GM18517 (cell line): ENCODE measurements around the gene ANKMY1.

ENCODE experiments used
- ATAC-seq: cut with Tn5 transposase; IDR thresholded peaks from one replicate; pipeline ENCODE4 v1.9.1; 2021; ENCODE audit warnings: mild to moderate bottlenecking, moderate library complexity; ENCODE audit not compliant: unreplicated experiment

Gene ANKMY1

DNA sequence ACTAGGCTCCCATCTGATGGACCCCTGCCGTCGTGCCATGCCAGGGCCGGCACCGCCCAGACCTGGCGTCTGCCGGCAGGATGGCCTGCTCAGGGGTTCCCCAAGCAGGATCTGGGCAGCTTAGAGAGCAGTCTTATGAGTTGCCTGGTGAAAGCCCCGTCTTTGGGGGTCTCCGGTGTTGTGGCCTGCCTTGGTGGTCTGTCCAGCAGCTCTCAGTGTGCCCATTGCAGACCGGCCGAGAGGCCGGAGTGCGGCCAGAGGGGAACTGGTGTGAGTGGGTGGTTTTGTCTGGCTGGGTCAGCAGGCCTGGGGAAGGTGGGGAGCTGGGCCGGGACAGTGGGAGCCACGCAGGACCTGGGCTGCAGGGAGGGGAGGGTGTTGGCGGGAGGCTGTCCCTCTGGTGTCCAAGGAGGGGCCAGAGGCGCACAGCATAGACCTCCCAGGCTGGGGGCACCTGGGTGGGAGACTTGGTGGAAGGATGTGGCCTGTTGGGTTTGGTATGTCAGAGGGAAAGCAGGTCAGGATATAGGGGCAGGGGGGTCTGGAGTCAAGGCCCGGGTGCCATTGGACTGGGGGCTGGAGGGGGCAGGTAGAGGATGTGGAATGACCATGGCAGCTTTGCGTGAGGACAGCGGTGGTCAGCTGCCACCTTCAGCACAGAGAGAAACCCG is 105.9 kb downstream of the ANKMY1 start:
- ATAC-seq = no peak

DNA sequence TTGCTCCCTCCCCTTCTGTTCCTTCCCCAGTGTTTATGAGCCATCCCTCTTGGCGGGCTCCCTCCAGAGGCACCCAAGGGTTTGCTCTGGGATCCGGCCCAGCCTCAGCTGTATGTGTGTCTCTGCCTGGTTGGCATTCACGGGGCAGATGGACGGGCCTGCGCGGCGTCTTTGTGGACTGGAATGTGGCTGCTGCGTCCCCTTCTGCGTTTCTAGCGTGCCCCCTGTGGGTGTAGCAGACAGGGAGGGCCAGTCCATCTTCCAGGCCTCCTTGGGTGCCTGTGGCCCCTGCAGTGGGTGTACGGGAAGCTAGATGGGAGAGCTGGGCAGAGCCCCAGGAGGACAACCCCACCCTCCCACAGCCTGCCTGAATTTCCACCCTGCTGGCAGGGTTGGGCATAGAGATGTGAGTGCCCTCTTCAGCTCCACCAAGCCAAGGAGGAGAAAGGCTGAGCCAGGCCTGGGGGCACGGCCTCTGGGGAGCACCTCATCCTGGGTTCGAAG is 106.6 kb downstream of the ANKMY1 start:
- no peak for ATAC-seq

DNA sequence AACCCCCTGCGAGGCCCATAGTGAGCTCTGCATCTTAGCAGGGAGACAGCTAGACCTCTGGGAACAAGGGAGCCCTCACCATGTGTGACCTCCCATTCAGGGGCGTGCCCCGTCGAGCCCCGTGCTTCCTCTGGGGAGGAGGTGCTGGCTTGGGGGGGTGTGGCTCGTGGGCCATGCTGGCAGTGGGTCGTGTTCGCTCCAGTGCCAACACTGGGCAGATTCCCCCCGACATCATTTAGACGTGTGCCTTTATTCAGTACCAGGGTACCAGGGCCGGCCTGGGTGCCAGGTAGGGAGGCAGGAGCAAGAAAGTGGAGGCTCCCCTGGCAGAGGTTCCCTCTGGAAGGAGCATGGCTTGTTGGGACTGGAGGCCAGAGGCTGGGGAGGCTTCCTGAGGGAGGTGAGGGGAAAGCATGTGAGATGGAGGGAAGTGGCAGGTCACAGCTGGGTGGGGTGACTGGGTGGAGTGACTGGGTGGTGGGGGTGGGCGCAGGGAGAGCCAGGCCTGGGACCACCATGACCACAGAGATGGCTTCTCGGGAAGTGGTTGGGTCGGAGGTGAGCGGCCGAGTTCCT is 107.2 kb downstream of the ANKMY1 start:
- ATAC-seq = no peak

DNA sequence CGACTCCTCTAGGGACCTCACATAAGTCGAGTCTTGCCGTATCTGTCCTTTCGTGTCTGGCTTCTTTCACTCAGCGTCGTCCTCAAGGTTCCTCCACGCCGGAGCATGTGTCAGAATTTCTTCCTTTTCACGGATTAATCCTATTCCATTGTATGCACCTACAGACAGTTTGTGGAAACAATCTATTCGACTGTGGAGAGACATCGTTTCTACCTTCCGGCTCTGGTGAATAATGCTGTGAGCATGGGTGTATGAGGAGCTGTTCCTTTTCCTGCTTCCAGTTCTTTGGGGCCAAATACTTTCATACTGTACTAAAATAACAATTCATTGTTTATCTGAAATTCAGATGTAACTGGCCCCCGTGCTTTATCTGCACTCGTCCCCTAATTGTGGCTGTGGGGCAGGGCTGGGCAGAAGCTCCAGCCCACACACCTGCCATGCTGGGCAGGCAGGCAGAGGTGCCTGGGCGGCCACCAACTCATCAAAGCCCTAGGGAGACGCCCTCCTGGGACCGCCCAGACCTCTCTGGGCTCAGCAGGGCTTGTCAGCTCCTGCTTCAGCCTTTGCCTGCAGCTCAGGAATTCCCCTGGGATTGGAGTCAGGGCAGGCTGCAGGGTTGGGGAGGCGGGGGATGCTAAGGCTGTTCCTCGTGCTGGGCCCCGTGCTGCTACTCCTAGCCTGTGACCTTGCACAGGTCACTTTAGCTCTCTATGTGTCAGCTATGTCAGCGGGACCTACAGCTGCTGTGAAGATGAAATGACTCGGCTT is 107.8 kb downstream of the ANKMY1 start:
- ATAC-seq = no peak

DNA sequence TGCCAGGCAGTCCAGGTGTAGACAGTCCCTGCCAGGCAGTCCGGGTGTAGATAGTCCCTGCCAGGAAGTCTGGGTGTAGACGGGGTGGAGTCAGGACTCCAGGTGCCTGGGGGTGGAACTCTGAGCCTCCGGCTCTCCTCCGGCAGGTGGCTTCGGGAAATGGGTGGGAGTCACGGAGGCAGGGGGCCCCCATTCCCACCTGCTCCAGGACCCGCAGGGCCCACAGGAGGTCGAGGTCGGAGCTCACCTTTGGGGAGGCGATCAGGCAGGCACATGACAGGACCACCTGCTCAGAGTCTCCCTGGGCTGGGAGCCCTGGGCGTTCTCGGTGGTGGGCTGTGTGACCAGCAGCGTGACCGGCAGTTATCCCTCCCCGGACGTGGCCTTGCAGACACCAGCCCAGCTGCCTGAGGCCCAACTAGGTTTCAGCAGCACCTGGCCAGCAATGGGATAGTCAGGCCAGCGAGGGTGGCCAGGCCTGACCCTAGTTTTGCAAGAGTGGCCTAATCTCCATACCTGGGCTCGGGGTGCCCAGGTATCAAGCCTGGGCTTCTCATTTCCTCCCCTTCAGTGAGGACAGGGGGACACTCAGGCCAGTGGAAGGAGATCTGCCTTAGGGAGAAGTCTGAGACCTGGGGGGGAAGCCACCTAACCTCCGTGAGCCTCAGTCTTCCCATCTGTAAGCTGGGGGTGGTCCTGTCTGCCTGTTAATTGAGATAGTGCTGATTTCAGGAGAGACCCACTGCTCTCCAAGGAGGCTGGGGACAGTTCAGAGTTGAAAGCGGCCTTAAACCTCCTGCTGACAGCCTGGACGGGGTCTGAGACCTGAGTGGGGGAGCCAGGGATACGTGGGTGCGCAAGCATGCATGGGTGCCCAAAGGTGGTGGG is 109.2 kb downstream of the ANKMY1 start:
- ATAC-seq = no peak

DNA sequence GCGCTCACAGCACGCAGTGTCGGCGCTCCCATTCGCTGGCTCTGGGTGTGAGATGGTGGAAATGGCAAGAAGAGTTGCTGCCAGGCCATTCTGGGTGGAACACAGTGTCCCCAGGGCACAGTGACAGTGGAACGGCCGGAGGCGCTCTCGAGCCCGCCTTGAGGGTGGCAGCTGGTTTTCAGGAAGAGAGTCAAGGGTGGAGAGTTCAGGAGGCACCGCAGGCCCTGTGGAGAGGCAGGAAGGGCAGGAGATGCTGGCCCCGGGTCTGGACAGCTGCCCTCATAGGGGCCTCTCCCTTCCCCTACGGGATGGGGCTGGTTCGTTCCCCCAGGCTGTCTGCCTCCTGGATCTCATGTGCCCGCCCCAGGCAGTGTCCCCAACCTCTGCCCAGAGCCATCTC is 109.9 kb downstream of the ANKMY1 start:
- ATAC-seq = no peak

DNA sequence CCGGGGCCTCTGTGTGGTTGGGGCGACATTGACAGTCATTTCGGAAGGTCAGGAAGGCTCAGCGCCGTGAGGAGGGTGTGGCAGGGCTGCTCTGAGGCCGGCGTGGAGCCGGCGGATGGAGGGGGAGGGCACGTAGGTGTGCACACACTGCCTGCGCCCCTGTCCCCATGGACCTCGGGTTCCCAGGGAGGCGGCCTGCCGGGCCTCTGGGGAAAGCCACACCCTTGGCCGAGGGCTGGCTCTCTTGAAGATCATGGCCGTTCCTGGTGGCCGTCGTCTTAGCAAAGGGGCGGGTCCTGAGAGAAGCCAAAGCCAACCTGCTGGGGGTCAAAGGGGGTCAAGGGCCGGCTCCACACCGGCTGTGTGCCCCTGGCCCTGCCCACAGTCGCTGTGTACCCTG is 110.5 kb downstream of the ANKMY1 start:
- no peak for ATAC-seq

DNA sequence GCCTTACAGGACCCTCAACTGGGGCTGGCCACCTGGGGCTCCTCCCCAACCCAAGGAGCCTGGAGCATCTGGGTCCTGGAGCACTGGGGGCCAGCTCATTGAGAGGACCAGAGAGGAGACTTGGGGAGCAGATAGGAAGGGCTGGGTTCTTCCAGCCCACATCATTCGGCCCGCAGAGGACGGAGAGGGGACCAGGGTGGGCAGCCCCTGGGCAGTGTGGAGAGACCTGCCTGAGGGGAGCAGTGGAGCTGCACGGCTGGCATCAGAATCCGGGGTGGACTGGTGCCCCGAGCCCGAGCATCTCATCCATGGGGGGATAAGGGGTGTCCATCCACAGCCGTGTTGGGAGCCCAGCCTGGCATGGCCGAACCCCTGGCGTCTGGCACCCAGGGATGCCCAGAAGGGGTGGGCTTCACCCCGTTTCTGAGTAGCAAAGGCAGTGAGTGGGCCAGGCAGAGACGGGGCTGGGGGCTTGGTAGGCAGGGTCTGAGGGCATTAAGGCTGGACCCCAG is 111.1 kb downstream of the ANKMY1 start:
- no peak for ATAC-seq

DNA sequence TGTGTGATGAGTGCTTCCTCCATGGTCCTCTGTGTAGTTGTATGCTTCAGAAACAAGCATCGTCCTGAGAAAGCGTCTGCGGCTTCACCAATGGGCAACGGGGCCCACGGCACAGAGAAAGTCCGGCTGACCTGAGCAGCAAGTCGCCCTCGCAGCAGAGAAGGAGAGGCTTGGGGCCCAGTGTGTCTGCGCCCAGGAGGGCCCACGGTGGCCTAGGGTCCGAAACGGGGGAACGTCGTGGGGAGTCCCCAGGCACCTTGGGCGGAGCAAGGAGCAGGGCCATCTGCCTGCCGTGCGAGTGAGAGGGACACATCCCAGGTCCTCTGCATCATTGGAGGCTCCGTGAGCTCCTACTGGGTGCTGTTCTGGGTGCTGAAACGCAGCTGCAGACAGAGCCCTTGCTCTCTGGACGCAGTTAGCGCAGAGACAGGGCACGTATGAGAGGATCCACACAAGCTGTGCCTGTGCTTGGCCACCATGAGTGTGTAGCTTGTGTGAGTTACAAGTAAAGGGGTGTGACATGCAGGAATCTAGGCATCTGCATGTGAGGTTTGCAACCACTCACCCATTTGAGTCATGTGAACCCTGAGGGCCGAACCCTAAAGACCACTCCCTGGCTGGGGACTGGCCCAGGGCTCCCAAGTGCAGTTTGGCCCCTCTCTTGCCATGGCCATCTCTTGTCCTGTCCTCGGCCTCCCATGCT is 111.7 kb downstream of the ANKMY1 start:
- no peak for ATAC-seq

DNA sequence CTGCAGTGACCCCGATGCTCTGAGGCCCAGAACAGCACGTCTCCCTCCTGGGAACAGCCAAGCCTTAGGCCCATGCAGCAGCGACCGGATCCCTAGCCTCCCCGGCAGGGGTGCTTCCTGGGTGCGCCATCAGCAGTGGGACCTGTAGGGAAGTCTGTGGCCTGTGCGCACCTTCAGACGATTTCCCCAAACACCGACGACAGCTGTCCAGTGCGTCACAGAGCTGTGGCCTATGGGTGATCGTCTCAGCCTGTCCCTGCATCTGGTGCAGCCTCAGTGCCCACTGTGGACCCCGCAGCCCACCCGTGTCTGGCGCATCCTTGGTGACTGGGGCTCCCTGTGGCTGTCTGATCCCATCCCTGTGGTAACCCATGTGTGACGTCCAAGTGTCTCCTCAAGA is 113.3 kb downstream of the ANKMY1 start:
- no peak for ATAC-seq

DNA sequence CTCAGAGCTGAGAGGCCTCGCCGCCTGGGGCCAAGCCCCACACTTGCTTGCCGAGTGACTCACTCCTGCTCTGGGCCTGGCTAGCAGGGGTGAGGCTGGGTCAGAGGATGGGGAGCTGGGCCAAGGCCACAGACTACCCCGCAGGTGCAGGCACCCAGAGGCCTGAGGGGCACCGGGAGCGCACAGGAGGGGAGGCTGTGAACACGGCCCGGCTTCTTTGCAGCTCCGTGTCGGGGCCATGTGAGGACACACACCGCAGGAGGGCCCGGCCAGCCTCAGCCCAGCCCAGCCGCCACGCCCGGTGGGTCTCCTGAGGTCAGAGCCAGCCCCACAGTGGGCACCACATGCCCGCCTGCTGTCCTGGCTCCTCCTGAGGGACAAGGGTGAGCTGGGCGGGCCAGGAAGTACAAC is 113.9 kb downstream of the ANKMY1 start:
- no peak for ATAC-seq

DNA sequence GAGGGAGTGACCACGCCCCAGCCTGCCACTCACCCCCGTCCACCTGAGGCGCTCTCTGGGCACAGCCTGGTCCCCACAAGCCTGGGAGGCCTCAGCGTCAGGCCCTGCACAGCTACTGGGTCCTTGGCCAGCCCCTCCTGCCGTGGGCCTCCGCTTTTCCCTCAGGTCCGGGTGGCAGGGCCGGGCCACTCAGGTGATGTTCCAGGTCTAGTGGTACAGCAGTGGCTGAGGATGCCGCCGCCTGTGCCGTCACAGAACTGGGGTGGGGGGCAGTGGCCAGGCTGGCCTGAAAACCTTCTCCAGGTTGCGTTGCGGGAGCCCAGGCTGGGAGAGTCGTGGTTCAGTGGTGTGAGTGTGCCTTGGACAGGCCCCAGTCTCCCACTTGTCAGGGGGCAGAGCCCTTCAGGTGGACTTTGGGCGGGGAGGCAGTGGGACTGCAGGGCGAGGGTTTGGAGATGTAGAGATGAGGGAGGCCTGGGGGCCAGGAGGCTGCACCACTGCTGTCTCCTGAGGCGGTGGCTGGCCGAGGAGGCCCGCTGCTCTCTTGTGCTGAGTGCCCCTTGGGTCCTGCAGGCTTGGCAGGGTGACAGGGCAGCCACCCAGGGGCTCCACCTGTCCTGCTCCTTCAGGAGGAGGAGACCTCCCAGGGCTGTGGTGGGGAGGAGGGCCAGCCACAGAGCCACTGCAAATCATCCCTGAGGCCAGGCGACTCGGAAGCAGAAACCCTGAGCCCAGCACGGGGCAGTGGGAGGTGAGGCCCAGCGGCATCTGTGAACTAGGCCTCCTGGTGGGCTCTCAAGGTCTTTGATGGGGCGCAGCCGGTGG is 114.7 kb downstream of the ANKMY1 start:
- ATAC-seq = no peak

DNA sequence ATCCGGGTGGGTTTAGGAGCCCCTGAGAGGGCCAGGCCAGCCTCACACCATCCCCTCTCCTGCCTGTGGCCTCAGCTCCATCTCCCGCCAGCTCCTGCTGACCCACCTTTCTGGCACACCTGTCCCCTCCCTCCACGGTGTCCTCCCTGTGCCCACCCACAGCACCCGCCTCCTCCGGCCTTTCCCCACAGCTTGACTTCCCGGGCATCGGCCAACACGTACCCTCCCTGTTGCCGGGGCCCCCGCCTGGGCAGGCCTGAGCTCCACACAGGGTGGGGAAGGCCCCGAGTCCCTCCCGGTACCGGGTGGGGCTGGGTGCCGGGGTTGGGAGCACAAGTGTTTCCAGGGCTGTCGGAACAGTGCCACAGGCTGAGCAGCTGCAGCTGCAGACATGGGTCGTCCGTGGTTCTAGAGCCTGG is 115.8 kb downstream of the ANKMY1 start:
- no peak for ATAC-seq

DNA sequence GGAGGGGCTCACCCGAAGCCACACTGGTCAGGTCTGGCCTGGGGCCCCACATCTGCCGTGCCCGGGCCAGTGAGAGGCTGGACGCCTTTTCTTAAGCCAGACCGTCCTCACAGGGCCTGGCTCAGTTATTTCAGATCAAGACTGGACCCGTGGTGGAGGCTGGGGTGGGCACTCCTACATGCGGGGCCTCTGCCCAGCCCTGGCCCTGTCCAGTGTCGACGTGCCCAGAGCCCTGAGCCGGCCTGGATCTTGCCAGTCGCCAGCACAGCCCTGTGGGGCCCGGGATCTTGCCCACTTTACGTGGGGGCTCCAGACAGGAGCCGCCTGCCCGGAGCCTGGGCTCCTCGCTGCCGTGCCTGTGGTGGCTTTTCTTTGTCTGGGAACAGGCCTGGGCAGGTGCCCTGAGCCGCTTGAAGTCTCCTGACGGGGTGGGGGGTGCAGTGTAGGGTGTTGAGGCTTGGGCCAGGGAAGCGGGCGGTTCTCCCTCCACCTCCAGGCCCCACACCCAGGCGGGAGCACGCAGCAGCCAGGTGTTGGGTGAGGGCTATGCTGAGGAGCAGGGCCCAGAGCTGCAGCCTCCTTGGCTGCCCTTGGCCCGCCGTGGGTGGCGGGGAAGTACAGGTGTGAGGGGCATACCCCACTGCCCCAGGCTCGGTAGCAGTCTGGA is 116.3 kb downstream of the ANKMY1 start:
- ATAC-seq = no peak

DNA sequence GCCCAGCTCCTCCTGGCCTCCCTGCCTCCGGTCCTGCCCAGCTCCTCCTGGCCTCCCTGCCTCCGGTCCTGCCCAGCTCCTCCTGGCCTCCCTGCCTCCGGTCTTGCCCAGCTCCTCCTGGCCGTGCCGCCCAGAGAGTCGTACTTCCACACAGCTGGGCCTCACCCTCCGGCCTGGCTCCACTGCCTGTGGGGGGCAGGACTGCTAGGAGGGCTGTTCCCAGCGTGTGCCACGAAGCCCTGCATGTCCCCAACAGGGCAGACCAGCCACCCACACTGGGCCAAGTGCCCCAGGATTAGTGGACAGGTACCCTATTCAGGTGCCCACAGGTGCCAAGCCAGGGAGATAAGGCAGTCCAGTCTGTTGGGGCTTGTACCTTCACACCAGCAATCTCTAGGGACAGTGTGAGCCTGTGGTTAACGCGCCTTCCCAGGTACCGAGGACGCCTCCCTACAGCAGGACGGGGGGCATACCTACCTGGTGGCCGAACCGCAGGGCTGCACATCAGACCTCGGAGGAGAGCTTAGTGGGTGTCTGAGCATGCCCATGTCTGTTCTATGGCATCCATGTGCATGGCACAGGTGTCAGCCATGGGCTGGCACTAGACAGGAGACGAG is 117.0 kb downstream of the ANKMY1 start:
- ATAC-seq = no peak

DNA sequence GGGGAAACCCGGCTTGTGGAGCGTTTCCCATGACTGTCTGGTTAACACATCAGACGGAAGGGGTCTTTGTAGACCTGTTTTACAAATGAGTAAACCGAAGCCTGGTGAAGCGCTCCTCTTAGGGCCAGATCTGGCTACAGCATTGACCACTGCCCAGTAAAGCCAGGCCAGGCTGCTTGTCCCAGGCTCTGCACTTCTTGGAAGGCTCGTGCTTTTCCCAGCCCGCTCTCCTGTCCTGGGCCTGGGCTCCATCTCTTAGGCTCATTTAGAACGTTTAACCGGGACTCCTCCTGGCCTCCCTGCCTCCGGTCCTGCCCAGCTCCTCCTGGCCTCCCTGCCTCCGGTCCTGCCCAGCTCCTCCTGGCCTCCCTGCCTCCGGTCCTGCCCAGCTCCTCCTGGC is 117.5 kb downstream of the ANKMY1 start:
- ATAC-seq = no peak

DNA sequence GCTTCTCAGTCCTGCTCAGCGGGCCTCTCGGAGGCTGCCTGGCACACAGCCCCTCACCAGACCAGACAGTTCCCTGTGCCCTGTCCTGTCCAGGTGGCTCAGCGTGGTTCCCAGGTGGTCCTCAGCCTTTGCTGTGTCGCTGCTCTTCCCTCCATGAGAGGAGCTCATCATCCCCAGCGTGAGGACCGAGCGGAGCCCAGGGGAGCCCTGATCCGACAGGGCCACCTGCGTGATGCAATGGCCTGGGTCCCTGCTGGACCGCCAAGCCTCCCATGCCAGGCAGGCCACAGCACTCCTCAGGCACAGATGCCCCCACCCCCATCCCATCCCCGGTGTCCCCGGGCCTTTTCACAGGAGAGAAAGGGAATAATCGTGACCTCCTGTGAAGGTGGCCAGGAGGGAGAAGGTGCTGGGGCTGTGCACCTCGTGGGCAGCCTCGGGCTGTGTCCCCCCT is 118.1 kb downstream of the ANKMY1 start:
- ATAC-seq = no peak
